T-cell (primary cell): ENCODE results near the gene MIGA2. TPM values are rescaled to one million over a fixed set of nuclear protein-coding genes. Genes with fewer than 3 reads are reported as not detected.

Source experiments
- ATAC-seq, 4 experiments: fragments of 200-7000 bp in 3 of 4; fragments of 150-1000 bp in 1 of 4; cut with Tn5 transposase; replicated peaks in 1 of 4; 1 replicate in 3 of 4; 2 replicates in 1 of 4; pipeline ENCODE4 v1.10.0; 2021; ENCODE audit warnings: moderate library complexity in 3 of 4, mild to moderate bottlenecking in 2 of 4, moderate number of reproducible peaks in 1 of 4
- CTCF ChIA-PET, 2 donors: fragments of 300-600 bp; sonication (Branson Sonifier 250); formaldehyde crosslinking; loops; one replicate each; lab custom pipeline; 2022; ENCODE audit warnings: antibody characterized with exemption in 2 of 2; lab: Charles Lee
- POLR2A ChIA-PET, 2 donors: fragments of 300-600 bp; sonication (Branson Sonifier 250); formaldehyde crosslinking; loops; one replicate each; lab custom pipeline; 2022; ENCODE audit warnings: antibody characterized with exemption in 2 of 2; lab: Charles Lee
- DNase-seq, 35 experiments: peaks; one replicate each; pipeline versions ENCODE4 v3.0.0 to v3.0.0-alpha.2; 2013 to 2023
- H3K27ac ChIP-seq: one replicate; pipeline ENCODE4 v1.5.1; 2013; ENCODE audit warnings: low read length
- H3K27me3 ChIP-seq, 2 experiments: replicated peaks in 1 of 2; 1 replicate in 1 of 2; 2 replicates in 1 of 2; pipeline versions ENCODE4 v1.6.1 to v1.7.0; 2013; ENCODE audit warnings: low read length in 1 of 2, mixed read lengths in 1 of 2; ENCODE audit not compliant: control insufficient read depth in 2 of 2, insufficient read depth in 2 of 2; ENCODE audit errors: extremely low read depth in 1 of 2
- H3K36me3 ChIP-seq, 2 donors: 1 replicate in 1 of 2; 2 replicates in 1 of 2; pipeline versions ENCODE4 v1.6.1 to v1.7.0; 2013; ENCODE audit warnings: low read length in 1 of 2; ENCODE audit not compliant: control insufficient read depth in 2 of 2, insufficient read depth in 1 of 2; ENCODE audit errors: extremely low read depth in 1 of 2
- H3K4me1 ChIP-seq, 2 experiments: 1 replicate in 1 of 2; 2 replicates in 1 of 2; pipeline versions ENCODE4 v1.6.1 to v1.7.0; 2013; ENCODE audit warnings: low read length in 2 of 2, mixed read lengths in 1 of 2; ENCODE audit not compliant: insufficient read depth in 2 of 2, control insufficient read depth in 1 of 2; ENCODE audit errors: extremely low read depth in 1 of 2
- H3K4me3 ChIP-seq, 2 donors: 1 replicate in 1 of 2; 2 replicates in 1 of 2; pipeline versions ENCODE4 v1.5.1 to v1.7.0; 2013; ENCODE audit warnings: mild to moderate bottlenecking in 2 of 2, low read length in 1 of 2, moderate library complexity in 1 of 2; ENCODE audit not compliant: control insufficient read depth in 1 of 2; ENCODE audit errors: extremely low read depth in 1 of 2
- H3K9me3 ChIP-seq: 2 replicates; pipeline ENCODE4 v1.7.0; 2013
- H3K27ac Mint-ChIP-seq, 2 donors: one replicate each; pipeline ENCODE4 v1.8.0; 2020 to 2021; ENCODE audit warnings: mild to moderate bottlenecking in 2 of 2, mixed read lengths in 2 of 2
- H3K27me3 Mint-ChIP-seq, 2 donors: one replicate each; pipeline ENCODE4 v1.8.0; 2021 to 2022; ENCODE audit warnings: mixed read lengths in 2 of 2
- H3K36me3 Mint-ChIP-seq: one replicate; pipeline ENCODE4 v1.8.0; 2021; ENCODE audit warnings: mixed read lengths
- H3K4me1 Mint-ChIP-seq, 3 donors: one replicate each; pipeline ENCODE4 v1.8.0; 2020 to 2022; ENCODE audit warnings: mixed read lengths in 3 of 3, mild to moderate bottlenecking in 1 of 3
- H3K4me3 Mint-ChIP-seq, 3 donors: one replicate each; pipeline ENCODE4 v1.8.0; 2020 to 2022; ENCODE audit warnings: mild to moderate bottlenecking in 3 of 3, mixed read lengths in 3 of 3, moderate library complexity in 3 of 3
- H3K9me3 Mint-ChIP-seq, 3 donors: one replicate each; pipeline ENCODE4 v1.8.0; 2020 to 2022; ENCODE audit warnings: mixed read lengths in 3 of 3
- WGBS: methylation state at CpG from one replicate; pipeline ENCODE4 v1.1.5; 2013; ENCODE audit warnings: missing lambda C conversion rate; ENCODE audit not compliant: insufficient coverage; 5-methylcytosine and 5-hydroxymethylcytosine counted together
- total RNA-seq, 35 experiments: library from RNA in 6 of 35; stranded (reverse) in 6 of 35; fragments of 120-200 nt in 1 of 35; gene quantifications; one replicate each; pipeline versions ENCODE4 v1.2.1 to v1.2.4 and lab custom pipeline; 2013 to 2026

MIGA2 gene
- total RNA-seq = 10 to 100 TPM; 60.8 to 95.7 (median 83.4) TPM
- 34.0 TPM for total RNA-seq (2013)
- total RNA-seq (lab: John Stamatoyannopoulos, UW) = 15.4 to 123 (median 71.7) reads per million in 29 experiments

DNA sequence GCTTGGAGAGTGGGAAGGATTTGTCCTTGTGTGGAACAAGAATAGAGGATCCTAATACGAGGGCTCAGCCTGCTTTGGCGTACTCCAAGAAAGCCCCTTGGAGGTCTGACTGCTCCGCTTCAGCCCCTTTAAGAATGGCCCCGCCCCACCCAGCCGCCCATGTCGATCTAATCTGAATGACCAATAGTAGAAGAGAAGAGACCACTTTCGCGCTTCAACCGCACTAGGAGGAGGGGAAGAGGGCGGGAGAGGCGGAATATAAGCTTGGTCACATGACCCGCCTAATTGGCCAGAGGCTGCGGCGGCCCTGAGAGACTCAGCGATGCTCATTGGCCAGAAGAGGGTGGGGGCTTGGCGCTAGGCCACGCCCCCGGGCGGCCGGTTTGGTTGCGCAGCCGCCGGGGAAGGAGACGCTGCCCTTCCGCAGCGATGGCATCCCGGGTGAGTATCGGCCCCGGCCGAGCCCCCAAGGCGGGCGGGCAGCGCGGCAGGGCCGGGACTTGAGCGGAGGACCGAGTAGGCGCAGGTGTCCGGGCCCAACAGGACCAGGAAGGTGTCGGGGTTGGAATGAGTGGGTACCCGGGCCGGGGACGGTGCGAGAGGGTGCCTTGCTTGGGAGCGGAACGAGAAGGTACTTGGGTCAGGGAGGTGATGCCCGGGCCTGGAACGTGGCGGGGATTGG lies at the start of gene MIGA2:
MIGA2 (plus strand) TSS at position 386 of the 682 bp plus-strand sequence. CDS start 3,969 bp downstream, outside the sequence.
- ATAC-seq = peak; percentile 97 to 98 (median 98)

DNA sequence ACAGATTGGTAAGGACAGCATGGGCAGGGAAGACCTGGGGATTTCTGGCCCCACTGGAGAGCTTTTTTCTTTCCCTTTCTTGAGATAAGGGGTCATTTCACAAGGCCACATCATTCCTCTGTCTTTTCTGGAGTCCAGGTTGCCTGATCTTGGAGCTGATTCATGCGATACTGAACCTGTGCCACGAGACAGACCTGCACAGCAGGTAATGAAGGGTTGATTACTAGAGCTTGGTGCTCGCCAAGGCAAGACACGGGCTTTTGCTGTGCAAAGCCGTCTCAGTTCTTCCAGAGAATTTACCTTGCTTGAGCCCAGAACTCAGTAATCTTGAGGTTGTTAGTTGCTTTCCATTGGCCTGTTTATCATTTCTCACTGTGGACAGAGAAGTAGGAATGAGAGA lies 49.8 kb upstream of the MIGA2 start:
- Mint-ChIP-seq H3K9me3 (no peaks in the 10 kb centered on the region), H3K27ac (peak overlapping the region in 1 of 2 donors; percentile 49), H3K27me3 (no peaks in the 10 kb centered on the region), H3K4me1 (no peaks in the 10 kb centered on the region), H3K4me3 (no peak overlapping the region), H3K36me3 (peaks cover 59% of the 10 kb centered on the region)
- H3K4me3 ChIP-seq = no peak overlapping the region
- no peaks in the 10 kb centered on the region for H3K27me3 ChIP-seq
- DNase-seq (no peak), ATAC-seq (no peak)
- ChIA-PET POLR2A (interaction anchor here in 1 of 2 donors (0.6 kb wide), 1 partner anchor 45 kb away, joined by 5 read pairs; no protein-coding TSS in a partner anchor), CTCF (no interaction called here)
- H3K9me3 ChIP-seq = no peaks in the 10 kb centered on the region
- H3K27ac ChIP-seq = no peak overlapping the region
- peaks cover 4 to 90% of the 10 kb centered on the region in 2 donors for H3K36me3 ChIP-seq
- no peaks in the 10 kb centered on the region for H3K4me1 ChIP-seq
- WGBS = 95% methylated on average over 5 of the region's 5 CpGs

More for the DNA sequence above, at the start of gene MIGA2:
- no peaks in the 10 kb centered on the region for H3K9me3 Mint-ChIP-seq
- no peaks in the 10 kb centered on the region for H3K9me3 ChIP-seq
- peaks cover 10 to 31% of the 10 kb centered on the region in 2 experiments for H3K4me1 ChIP-seq
- CTCF ChIA-PET = interaction anchor here in 1 of 2 donors (1.0 kb wide), 2 partner anchors 44 to 588 kb away, joined by 3 to 4 read pairs; partner anchors contain the start of gene DOLPP1
- 1% methylated on average over 48 of the region's 49 CpGs for whole genome bisulfite sequencing
- H3K27ac Mint-ChIP-seq = peak within 1 kb of the TSS; percentile 80 to 90
- H3K36me3 Mint-ChIP-seq = peaks cover 4% of the 10 kb centered on the region
- H3K36me3 ChIP-seq = peaks cover 0 to 10% of the 10 kb centered on the region in 2 donors
- DNase-seq = peak; percentile 79 to 96 (median 87)
- peak within 1 kb of the TSS; percentile 84 to 90 for H3K4me3 ChIP-seq
- H3K27me3 Mint-ChIP-seq = no peaks in the 10 kb centered on the region
- POLR2A ChIA-PET = interaction anchor here (0.6 to 0.9 kb wide), 2 partner anchors 11 to 26 kb away, joined by 3 read pairs; no protein-coding TSS in a partner anchor
- peak within 1 kb of the TSS; percentile 28 for H3K27ac ChIP-seq
- no peaks in the 10 kb centered on the region for H3K27me3 ChIP-seq
- H3K4me3 Mint-ChIP-seq = peak within 1 kb of the TSS; percentile 95 to 99 (median 95)
- H3K4me1 Mint-ChIP-seq = peaks cover 31 to 39% (median 36%) of the 10 kb centered on the region in 3 donors

DNA sequence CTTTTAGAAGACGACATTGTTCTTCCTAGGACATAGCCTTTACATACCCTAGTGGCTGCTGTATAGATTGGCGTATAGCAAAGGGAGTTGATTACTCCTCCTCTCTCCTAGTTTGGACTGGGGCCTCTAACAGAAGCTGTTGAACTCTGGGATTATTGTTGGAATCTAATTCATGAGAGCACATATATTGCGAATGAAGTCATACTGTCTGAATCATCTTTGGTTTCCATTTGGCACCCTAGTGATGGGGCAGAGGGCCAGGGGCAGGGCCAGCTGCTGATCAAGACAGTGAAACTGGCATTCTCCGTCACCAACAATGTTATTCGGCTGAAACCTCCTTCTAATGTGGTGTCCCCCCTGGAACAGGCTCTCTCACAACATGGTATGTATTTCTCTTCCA lies 48.6 kb upstream of the MIGA2 start:
- CTCF ChIA-PET = no interaction called here
- no peak overlapping the region for H3K4me3 Mint-ChIP-seq
- H3K36me3 ChIP-seq = peaks cover 4 to 86% of the 10 kb centered on the region in 2 donors
- no peaks in the 10 kb centered on the region for H3K4me1 ChIP-seq
- WGBS = 100% methylated on average over 1 of the region's 5 CpGs
- ATAC-seq (no peak), DNase-seq (no peak)
- no peak overlapping the region for H3K4me3 ChIP-seq
- no peak overlapping the region for H3K27ac ChIP-seq
- peaks cover 56% of the 10 kb centered on the region for H3K36me3 Mint-ChIP-seq
- H3K27me3 Mint-ChIP-seq = no peaks in the 10 kb centered on the region
- POLR2A ChIA-PET = interaction anchor here in 1 of 2 donors (0.6 kb wide), 1 partner anchor 458 kb away, joined by 8 read pairs; no protein-coding TSS in a partner anchor
- no peaks in the 10 kb centered on the region for H3K9me3 ChIP-seq
- H3K27me3 ChIP-seq = no peaks in the 10 kb centered on the region
- no peaks in the 10 kb centered on the region for H3K4me1 Mint-ChIP-seq
- H3K27ac Mint-ChIP-seq = no peak overlapping the region
- no peaks in the 10 kb centered on the region for H3K9me3 Mint-ChIP-seq

- H3K4me1 ChIP-seq = peaks cover 0 to 4% of the 10 kb centered on the region in 2 experiments
- DNase-seq (no peak), ATAC-seq (no peak)
- H3K27ac Mint-ChIP-seq = no peak overlapping the region
- no peak overlapping the region for H3K4me3 Mint-ChIP-seq
- 100% methylated on average over 6 of the region's 7 CpGs for whole genome bisulfite sequencing
- no peak overlapping the region for H3K4me3 ChIP-seq
- H3K27me3 Mint-ChIP-seq = no peaks in the 10 kb centered on the region
- H3K9me3 Mint-ChIP-seq = no peaks in the 10 kb centered on the region
- peaks cover 54% of the 10 kb centered on the region for H3K36me3 Mint-ChIP-seq
- no peaks in the 10 kb centered on the region for H3K27me3 ChIP-seq
- H3K9me3 ChIP-seq = no peaks in the 10 kb centered on the region
- peaks cover 5 to 85% of the 10 kb centered on the region in 2 donors for H3K36me3 ChIP-seq
- ChIA-PET POLR2A (no interaction called here), CTCF (no interaction called here)
- H3K4me1 Mint-ChIP-seq = peaks cover 11 to 16% (median 13%) of the 10 kb centered on the region in 3 donors
- H3K27ac ChIP-seq = no peak overlapping the region
Measured at GRCh38 chr9:128992995-128993394, 43.4 kb upstream of the MIGA2 start.

DNA sequence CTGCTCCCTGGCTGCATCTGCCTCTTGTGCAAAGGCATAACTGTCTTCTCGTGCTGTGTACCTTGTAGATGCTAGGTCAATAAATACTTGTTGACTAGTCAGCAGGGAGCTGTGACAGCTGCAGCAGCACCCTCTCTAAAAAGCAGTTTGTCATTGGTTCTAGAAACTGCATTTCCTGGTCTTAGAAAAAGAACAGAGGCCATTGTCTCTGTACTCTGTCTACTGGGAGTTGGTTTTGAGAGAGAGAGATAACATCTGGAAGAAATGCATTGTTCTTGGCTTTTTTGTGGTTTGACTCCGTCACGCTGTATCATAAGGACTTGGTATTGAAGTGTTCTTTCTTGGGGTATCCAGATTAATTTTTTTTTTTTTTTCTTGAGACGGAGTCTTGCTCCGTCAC lies 40.6 kb upstream of the MIGA2 start:
- WGBS = 86% methylated on average over 5 of the region's 5 CpGs
- no peak overlapping the region for H3K4me3 Mint-ChIP-seq
- ATAC-seq = peak in 2 of 4 experiments; percentile 32 to 48
- peaks cover 52% of the 10 kb centered on the region for H3K36me3 Mint-ChIP-seq
- Histone ChIP-seq H3K27ac (no peak overlapping the region), H3K36me3 (peaks cover 10 to 85% of the 10 kb centered on the region in 2 donors), H3K4me3 (no peak overlapping the region), H3K9me3 (no peaks in the 10 kb centered on the region), H3K27me3 (no peaks in the 10 kb centered on the region), H3K4me1 (peaks cover 0 to 4% of the 10 kb centered on the region in 2 experiments)
- no peak overlapping the region for H3K27ac Mint-ChIP-seq
- no peak for DNase-seq
- ChIA-PET CTCF (no interaction called here), POLR2A (no interaction called here)
- H3K27me3 Mint-ChIP-seq = no peaks in the 10 kb centered on the region
- peaks cover 13 to 16% (median 13%) of the 10 kb centered on the region in 3 donors for H3K4me1 Mint-ChIP-seq
- no peaks in the 10 kb centered on the region for H3K9me3 Mint-ChIP-seq

DNA sequence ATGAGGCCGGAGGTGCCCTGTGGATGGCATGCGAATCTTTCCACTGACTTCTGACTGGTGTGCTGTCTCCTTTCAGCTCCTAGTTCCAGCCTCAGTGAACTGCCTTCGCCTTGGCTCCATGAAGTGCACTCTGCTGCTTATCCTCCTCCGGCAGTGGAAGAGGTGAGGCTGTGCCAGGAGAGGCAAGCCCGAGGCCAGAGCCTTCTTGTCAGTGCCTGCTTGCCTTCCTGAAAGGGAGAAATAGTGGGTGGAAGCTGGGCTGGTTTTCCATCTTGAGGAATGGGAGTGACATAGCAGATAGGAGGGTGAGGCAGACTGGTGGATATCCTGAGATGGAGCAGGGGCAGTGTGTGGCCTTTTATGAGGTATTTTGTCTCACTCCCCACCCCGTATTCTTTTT lies 38.0 kb upstream of the MIGA2 start:
- Mint-ChIP-seq H3K4me3 (no peak overlapping the region), H3K36me3 (peaks cover 67% of the 10 kb centered on the region), H3K9me3 (no peaks in the 10 kb centered on the region), H3K27ac (no peak overlapping the region), H3K27me3 (no peaks in the 10 kb centered on the region), H3K4me1 (peaks cover 13 to 16% (median 13%) of the 10 kb centered on the region in 3 donors)
- DNase-seq (no peak), ATAC-seq (no peak)
- 100% methylated on average over 5 of the region's 6 CpGs for WGBS
- Histone ChIP-seq H3K9me3 (no peaks in the 10 kb centered on the region), H3K27me3 (no peaks in the 10 kb centered on the region), H3K4me1 (peaks cover 0 to 4% of the 10 kb centered on the region in 2 experiments), H3K4me3 (no peak overlapping the region), H3K36me3 (peaks cover 20 to 90% of the 10 kb centered on the region in 2 donors), H3K27ac (no peak overlapping the region)
- CTCF ChIA-PET = no interaction called here
- POLR2A ChIA-PET = interaction anchor here in 1 of 2 donors (0.7 kb wide), 1 partner anchor 323 kb away, joined by 10 read pairs; no protein-coding TSS in a partner anchor
